Measurements from ENCODE around the gene FHL3. TPM values are rescaled to one million over a fixed set of nuclear protein-coding genes. Genes with fewer than 3 reads are reported as not detected.
A peak's percentile ranks its signal among the peaks of the same experiment; 100 is the strongest.

Gene FHL3
- total RNA-seq, 1 experiment from 2014 or later: 23.4 TPM

DNA sequence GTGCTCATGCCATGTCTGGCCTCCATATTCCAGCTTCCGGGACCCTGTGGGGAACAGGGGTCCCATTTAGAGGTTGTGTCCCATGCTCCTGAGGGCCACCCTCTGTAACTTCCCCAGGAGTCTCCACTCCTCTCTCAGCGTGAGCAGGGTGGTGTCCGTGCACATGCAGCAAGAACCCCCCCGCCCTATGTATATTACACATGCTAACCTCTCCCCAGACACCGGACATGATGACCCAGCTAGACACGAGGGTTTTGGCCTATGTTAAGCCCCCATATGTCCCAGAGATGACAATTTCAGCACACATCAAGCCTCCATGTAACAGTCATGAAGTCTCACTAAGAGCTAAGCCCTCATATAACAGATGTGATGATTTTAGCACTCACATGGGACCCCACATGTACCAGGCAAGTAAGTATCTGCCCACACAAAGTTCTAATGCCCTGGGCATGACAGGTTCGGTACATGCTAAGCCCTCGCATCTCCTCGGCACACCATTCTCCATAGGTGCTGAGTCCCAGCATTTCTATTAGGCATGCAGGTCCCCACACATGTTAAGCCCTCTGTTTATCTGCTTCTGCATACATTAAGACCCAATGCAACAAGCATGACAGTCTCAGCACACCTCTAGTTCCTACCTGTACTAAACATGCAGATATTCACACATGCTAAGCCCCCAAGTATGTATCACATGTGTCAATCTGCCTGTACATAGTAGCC lies 7.1 kb downstream of the FHL3 start:
- no TSS peak for BruUV-seq (replicated peaks)
- Histone ChIP-seq H3K27me3 (ENCODE audit: control insufficient read depth, insufficient read depth, low read length) (no peaks in the 10 kb centered on the region), H3K4me1 (ENCODE audit: control insufficient read depth, insufficient read depth, low read length) (peaks cover 39% of the 10 kb centered on the region), H3K9me3 (ENCODE audit: control insufficient read depth, insufficient read depth, low read depth, low read length) (no peaks in the 10 kb centered on the region), H3K36me3 (ENCODE audit: control insufficient read depth, insufficient read depth, low read length) (no peaks in the 10 kb centered on the region), H3K4me3 (ENCODE audit: low read depth in 2 of 2, low read length in 2 of 2) (no peak overlapping the region), H3K27ac (ENCODE audit: low read length) (peak overlapping the region; percentile 88; the same call in 1 of the 2 replicates)
- ATAC-seq (no peak), DNase-seq (ENCODE audit: low read depth, low spot score) (no peak)
- TF ChIP-seq, protein P1, sequence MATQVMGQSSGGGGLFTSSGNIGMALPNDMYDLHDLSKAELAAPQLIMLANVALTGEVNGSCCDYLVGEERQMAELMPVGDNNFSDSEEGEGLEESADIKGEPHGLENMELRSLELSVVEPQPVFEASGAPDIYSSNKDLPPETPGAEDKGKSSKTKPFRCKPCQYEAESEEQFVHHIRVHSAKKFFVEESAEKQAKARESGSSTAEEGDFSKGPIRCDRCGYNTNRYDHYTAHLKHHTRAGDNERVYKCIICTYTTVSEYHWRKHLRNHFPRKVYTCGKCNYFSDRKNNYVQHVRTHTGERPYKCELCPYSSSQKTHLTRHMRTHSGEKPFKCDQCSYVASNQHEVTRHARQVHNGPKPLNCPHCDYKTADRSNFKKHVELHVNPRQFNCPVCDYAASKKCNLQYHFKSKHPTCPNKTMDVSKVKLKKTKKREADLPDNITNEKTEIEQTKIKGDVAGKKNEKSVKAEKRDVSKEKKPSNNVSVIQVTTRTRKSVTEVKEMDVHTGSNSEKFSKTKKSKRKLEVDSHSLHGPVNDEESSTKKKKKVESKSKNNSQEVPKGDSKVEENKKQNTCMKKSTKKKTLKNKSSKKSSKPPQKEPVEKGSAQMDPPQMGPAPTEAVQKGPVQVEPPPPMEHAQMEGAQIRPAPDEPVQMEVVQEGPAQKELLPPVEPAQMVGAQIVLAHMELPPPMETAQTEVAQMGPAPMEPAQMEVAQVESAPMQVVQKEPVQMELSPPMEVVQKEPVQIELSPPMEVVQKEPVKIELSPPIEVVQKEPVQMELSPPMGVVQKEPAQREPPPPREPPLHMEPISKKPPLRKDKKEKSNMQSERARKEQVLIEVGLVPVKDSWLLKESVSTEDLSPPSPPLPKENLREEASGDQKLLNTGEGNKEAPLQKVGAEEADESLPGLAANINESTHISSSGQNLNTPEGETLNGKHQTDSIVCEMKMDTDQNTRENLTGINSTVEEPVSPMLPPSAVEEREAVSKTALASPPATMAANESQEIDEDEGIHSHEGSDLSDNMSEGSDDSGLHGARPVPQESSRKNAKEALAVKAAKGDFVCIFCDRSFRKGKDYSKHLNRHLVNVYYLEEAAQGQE (IDR thresholded peaks at IDR 0.05; ENCODE audit: insufficient read depth in 1 of 2, low read depth in 2 of 2, low read length in 1 of 2): no peak
- CTCF ChIA-PET: no interaction called here
- intact Hi-C loops (cut with micrococcal nuclease; ENCODE audit: unreplicated experiment) (no loop called here), in situ Hi-C loops (cut with HindIII; ENCODE audit: low pct_unique_long_range_greater_than_20kb, low sequenced_read_pairs) (no loop called here)
- POLR2A ChIA-PET: no interaction called here

DNA sequence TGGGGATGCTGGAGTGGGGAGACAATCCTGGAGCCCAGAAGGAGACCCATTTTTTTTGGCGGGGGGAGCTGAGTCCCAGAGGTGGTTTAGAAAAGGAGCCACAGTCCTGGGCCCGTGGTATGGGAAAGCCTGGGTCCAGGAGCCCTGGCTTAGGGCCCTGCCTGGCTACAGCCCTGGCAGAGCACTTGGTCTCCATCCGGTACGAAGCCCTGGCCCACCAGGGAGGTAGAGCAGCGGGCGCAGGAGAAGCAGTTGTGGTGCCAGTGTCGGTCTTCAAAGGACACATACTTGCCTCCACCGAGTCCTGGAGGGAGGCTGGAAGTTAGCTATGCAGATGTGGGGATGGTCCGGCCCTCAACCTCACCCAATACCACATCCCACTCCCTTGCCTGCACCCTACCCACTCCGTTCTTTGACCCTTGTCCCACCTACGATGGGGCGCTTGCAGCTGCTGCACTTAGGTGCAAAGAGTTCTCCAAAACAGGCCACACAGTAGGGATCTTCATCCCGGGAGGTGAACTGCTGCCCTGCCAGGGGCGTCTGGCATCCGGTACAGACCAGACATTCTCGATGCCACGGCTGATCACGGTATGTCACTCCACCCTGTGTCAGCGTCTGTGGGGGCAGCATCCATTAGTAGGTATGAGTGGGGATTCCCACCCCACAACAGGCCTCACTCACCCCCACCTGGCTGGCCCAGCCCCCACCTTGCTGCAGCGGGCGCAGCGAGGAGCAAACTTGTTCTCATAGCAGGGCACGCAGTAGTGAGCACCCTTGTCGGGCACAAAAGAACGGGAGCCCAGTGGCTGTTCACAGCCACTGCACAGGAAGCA lies 7.8 kb downstream of the FHL3 start:
- in situ Hi-C loops (cut with HindIII; ENCODE audit: low pct_unique_long_range_greater_than_20kb, low sequenced_read_pairs) (no loop called here), intact Hi-C loops (cut with micrococcal nuclease; ENCODE audit: unreplicated experiment) (no loop called here)
- TF ChIP-seq POLR2AphosphoS5 (IDR thresholded peaks at IDR 0.05; ENCODE audit: low read depth, low read length): no peak
- TF ChIP-seq, protein P1 (IDR thresholded peaks at IDR 0.05; ENCODE audit: insufficient read depth in 1 of 2, low read depth in 2 of 2, low read length in 1 of 2): no peak
- no peak for TF ChIP-seq TCF7L2 (IDR thresholded peaks at IDR 0.05; ENCODE audit: low read depth, low read length)
- TF ChIP-seq, protein P2, sequence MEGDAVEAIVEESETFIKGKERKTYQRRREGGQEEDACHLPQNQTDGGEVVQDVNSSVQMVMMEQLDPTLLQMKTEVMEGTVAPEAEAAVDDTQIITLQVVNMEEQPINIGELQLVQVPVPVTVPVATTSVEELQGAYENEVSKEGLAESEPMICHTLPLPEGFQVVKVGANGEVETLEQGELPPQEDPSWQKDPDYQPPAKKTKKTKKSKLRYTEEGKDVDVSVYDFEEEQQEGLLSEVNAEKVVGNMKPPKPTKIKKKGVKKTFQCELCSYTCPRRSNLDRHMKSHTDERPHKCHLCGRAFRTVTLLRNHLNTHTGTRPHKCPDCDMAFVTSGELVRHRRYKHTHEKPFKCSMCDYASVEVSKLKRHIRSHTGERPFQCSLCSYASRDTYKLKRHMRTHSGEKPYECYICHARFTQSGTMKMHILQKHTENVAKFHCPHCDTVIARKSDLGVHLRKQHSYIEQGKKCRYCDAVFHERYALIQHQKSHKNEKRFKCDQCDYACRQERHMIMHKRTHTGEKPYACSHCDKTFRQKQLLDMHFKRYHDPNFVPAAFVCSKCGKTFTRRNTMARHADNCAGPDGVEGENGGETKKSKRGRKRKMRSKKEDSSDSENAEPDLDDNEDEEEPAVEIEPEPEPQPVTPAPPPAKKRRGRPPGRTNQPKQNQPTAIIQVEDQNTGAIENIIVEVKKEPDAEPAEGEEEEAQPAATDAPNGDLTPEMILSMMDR (IDR thresholded peaks at IDR 0.05): no peak
- TF ChIP-seq SIN3A (IDR thresholded peaks at IDR 0.05; ENCODE audit: borderline replicate concordance, insufficient read depth, low read depth, low read length): no peak
- Histone ChIP-seq H3K4me3 (ENCODE audit: low read depth in 2 of 2, low read length in 2 of 2) (no peak overlapping the region), H3K27me3 (ENCODE audit: control insufficient read depth, insufficient read depth, low read length) (no peaks in the 10 kb centered on the region), H3K36me3 (ENCODE audit: control insufficient read depth, insufficient read depth, low read length) (no peaks in the 10 kb centered on the region), H3K4me1 (ENCODE audit: control insufficient read depth, insufficient read depth, low read length) (peaks cover 39% of the 10 kb centered on the region), H3K9me3 (ENCODE audit: control insufficient read depth, insufficient read depth, low read depth, low read length) (no peaks in the 10 kb centered on the region), H3K27ac (ENCODE audit: low read length) (no peak overlapping the region)
- POLR2A ChIA-PET: no interaction called here
- no peak for DNase-seq (ENCODE audit: low read depth, low spot score)
- no TSS peak for BruUV-seq (replicated peaks)
- CTCF ChIA-PET: no interaction called here
- ATAC-seq: no peak
